ENCODE data around the gene ITPA. TPM values are rescaled to one million over a fixed set of nuclear protein-coding genes. Genes with fewer than 3 reads are reported as not detected.

ITPA gene
- total RNA-seq, 4 donors from 2014 or later: 15.0 to 95.7 (median 39.6) TPM

- no peaks in the 10 kb centered on the region for H3K36me3 ChIP-seq
- peak overlapping the region in 2 of 4 donors; percentile 63 to 82 for H3K27ac ChIP-seq
- peaks cover 31% of the 10 kb centered on the region for H3K27me3 ChIP-seq
- 16 to 32% methylated on average over 8 to 13 of the region's 13 CpGs for WGBS, 2 donors (ENCODE audit: low coverage in 1 of 2)
- DNase-seq: no peak
- intact Hi-C loops (cut with DNase I; ENCODE audit: low total_unique reads) (no loop called here), in situ Hi-C loops (cut with MboI; ENCODE audit: low pct_ligation_motif_present in 1 of 4, low pct_unique_long_range_greater_than_20kb in 1 of 4, low sequenced_read_pairs in 3 of 4) (no loop called here)
- no peaks in the 10 kb centered on the region for H3K9me3 ChIP-seq
- TF ChIP-seq EP300 (IDR thresholded peaks at IDR 0.05; ENCODE audit: low read depth) (no peak), POLR2AphosphoS5 (IDR thresholded peaks at IDR 0.05) (no peak), POLR2A (IDR thresholded peaks at IDR 0.05) (no peak), CTCF (IDR thresholded peaks at IDR 0.05) (no peak)
- H3K4me1 ChIP-seq: peaks cover 6 to 23% (median 15%) of the 10 kb centered on the region in 4 donors
- H3K4me3 ChIP-seq: peak overlapping the region; percentile 75 to 83 (median 80)
Observed at GRCh38 chr20:3174442-3175261, 34.6 kb upstream of the ITPA start.

DNA sequence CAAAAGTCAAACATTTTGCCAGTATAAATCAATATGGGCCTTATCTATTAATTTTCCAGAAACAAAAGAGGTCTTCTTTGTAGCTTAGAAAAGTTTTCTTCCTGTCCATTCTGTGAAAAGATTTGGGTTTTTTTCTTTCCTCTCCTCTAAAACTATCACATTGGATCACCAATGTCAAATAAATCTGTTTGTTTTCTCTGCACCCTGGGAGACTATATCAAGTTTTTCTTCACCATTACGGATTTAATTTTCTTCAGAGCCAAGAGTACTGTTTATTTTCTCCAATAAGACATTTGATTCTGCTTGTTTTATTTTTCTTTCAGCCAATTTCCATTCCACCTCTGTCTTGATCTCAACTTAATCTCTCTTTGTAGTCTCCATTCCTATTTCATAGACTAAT is 34.0 kb upstream of the ITPA start:
- Histone ChIP-seq H3K36me3 (no peaks in the 10 kb centered on the region), H3K4me3 (no peak overlapping the region), H3K9me3 (no peaks in the 10 kb centered on the region), H3K27ac (no peak overlapping the region), H3K4me1 (peaks cover 6 to 23% (median 15%) of the 10 kb centered on the region in 4 donors), H3K27me3 (peaks cover 31% of the 10 kb centered on the region)
- WGBS, 2 donors (ENCODE audit: low coverage in 1 of 2): 62 to 65% methylated on average over 1 of the region's 1 CpG
- DNase-seq: no peak
- intact Hi-C loops (cut with DNase I; ENCODE audit: low total_unique reads): no loop called here
- no peak for TF ChIP-seq POLR2A (IDR thresholded peaks at IDR 0.05)
- no peak for TF ChIP-seq POLR2AphosphoS5 (IDR thresholded peaks at IDR 0.05)
- no peak for TF ChIP-seq EP300 (IDR thresholded peaks at IDR 0.05; ENCODE audit: low read depth)
- TF ChIP-seq CTCF (IDR thresholded peaks at IDR 0.05): no peak
- in situ Hi-C loops (cut with MboI; ENCODE audit: low pct_ligation_motif_present in 1 of 4, low pct_unique_long_range_greater_than_20kb in 1 of 4, low sequenced_read_pairs in 3 of 4): no loop called here

GRCh38 chr20:3177746-3178485 is 31.4 kb upstream of the ITPA start:
- intact Hi-C loops (cut with DNase I; ENCODE audit: low total_unique reads): no loop called here
- DNase-seq: no peak
- 64 to 73% methylated on average over 4 to 8 of the region's 8 CpGs for WGBS, 2 donors (ENCODE audit: low coverage in 1 of 2)
- Histone ChIP-seq H3K27me3 (peaks cover 23% of the 10 kb centered on the region), H3K4me3 (no peak overlapping the region), H3K4me1 (peaks cover 0 to 28% (median 10%) of the 10 kb centered on the region in 4 donors), H3K27ac (no peak overlapping the region), H3K36me3 (no peaks in the 10 kb centered on the region), H3K9me3 (no peaks in the 10 kb centered on the region)
- in situ Hi-C loops (cut with MboI; ENCODE audit: low pct_ligation_motif_present in 1 of 4, low pct_unique_long_range_greater_than_20kb in 1 of 4, low sequenced_read_pairs in 3 of 4): no loop called here
- no peak for TF ChIP-seq EP300 (IDR thresholded peaks at IDR 0.05; ENCODE audit: low read depth)
- TF ChIP-seq CTCF (IDR thresholded peaks at IDR 0.05): no peak
- no peak for TF ChIP-seq POLR2A (IDR thresholded peaks at IDR 0.05)
- no peak for TF ChIP-seq POLR2AphosphoS5 (IDR thresholded peaks at IDR 0.05)

DNA sequence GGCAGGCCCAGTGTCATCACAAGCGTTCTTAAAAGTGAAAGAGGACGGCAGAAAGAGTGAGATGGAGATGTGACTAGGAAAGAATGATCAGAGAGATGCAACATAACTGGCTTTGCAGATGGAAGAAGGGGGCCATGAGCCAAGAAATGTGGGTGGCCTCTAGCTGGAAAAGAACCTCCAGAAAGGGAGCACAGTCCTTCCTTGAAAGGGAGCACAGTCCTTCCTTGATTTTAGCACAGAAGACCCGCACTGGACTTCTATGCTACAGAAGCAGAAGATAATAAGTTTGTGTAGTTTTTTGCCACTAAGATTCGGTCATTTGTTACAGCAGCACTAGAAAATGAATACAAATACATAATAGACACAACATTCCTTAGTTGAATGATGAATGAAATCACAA is 29.0 kb upstream of the ITPA start:
- no peaks in the 10 kb centered on the region for H3K36me3 ChIP-seq
- 65 to 68% methylated on average over 2 to 4 of the region's 4 CpGs for WGBS, 2 donors (ENCODE audit: low coverage in 1 of 2)
- H3K4me1 ChIP-seq: peaks cover 0 to 10% (median 0%) of the 10 kb centered on the region in 4 donors
- H3K4me3 ChIP-seq: no peak overlapping the region
- TF ChIP-seq EP300 (IDR thresholded peaks at IDR 0.05; ENCODE audit: low read depth) (no peak), POLR2A (IDR thresholded peaks at IDR 0.05) (no peak)
- no peak for DNase-seq
- intact Hi-C loops (cut with DNase I; ENCODE audit: low total_unique reads) (no loop called here), in situ Hi-C loops (cut with MboI; ENCODE audit: low pct_ligation_motif_present in 1 of 4, low pct_unique_long_range_greater_than_20kb in 1 of 4, low sequenced_read_pairs in 3 of 4) (no loop called here)
- H3K27me3 ChIP-seq: peaks cover 6% of the 10 kb centered on the region
- H3K9me3 ChIP-seq: no peaks in the 10 kb centered on the region
- no peak overlapping the region for H3K27ac ChIP-seq
